ENCODE measurements around the gene LYAR. TPM values are rescaled to one million over a fixed set of nuclear protein-coding genes. Genes with fewer than 3 reads are reported as not detected.

Gene LYAR
- total RNA-seq, 4 donors from 2014 or later, result 9.9 to 26.6 (median 23.1) TPM

DNA sequence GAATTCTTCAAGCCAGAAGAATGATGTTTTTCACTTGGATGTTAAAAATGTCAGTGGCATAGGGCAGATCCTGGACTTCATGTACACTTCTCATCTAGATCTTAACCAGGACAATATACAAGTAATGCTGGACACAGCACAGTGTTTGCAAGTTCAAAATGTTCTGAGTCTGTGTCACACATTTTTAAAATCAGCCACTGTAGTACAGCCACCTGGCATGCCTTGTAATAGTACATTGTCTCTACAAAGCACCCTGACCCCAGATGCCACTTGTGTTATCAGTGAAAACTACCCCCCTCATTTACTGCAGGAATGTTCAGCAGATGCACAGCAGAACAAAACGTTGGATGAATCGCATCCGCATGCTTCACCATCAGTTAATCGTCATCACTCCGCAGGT, 12.0 kb upstream of the LYAR start:
- peaks cover 0 to 36% of the 10 kb centered on the region in 2 donors for H3K36me3 ChIP-seq
- ATAC-seq (no peak), DNase-seq (no peak)

DNA sequence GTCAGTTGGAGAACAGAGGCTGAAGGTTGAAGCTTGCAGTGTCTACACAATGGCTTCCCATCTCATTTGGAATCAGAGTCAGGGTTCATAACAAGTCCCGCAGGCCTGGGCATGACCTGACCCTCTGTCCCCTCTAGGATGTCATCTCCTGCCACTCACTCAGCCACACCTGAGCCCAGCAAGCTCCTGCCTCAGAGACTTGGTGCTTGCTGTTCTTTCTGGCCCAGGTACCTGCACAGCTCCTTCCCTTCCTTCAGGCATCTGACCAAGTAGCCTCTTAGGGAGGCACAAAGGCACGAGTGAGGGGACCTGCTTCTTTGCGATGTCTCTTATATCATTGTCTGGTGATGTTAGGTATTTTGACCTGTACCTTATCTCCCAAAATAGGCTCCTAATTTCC, 9.1 kb upstream of the LYAR start:
- DNase-seq (no peak), ATAC-seq (no peak)
- Histone ChIP-seq H3K27me3 (no peaks in the 10 kb centered on the region), H3K36me3 (peaks cover 0 to 35% of the 10 kb centered on the region in 2 donors), H3K9me3 (no peaks in the 10 kb centered on the region), H3K4me1 (peaks cover 5 to 8% of the 10 kb centered on the region in 2 donors), H3K4me3 (no peak overlapping the region), H3K27ac (no peak overlapping the region)
- intact Hi-C loops (cut with DNase I; ENCODE audit: low total_unique reads) (no loop called here), in situ Hi-C loops (cut with MboI; ENCODE audit: low sequenced_read_pairs in 4 of 4) (loop anchor here in 1 of 4 donors (25.0 kb wide), 1 partner anchor 238 kb away; the partner anchor contains the start of gene STX18)
- TF ChIP-seq, protein P1, sequence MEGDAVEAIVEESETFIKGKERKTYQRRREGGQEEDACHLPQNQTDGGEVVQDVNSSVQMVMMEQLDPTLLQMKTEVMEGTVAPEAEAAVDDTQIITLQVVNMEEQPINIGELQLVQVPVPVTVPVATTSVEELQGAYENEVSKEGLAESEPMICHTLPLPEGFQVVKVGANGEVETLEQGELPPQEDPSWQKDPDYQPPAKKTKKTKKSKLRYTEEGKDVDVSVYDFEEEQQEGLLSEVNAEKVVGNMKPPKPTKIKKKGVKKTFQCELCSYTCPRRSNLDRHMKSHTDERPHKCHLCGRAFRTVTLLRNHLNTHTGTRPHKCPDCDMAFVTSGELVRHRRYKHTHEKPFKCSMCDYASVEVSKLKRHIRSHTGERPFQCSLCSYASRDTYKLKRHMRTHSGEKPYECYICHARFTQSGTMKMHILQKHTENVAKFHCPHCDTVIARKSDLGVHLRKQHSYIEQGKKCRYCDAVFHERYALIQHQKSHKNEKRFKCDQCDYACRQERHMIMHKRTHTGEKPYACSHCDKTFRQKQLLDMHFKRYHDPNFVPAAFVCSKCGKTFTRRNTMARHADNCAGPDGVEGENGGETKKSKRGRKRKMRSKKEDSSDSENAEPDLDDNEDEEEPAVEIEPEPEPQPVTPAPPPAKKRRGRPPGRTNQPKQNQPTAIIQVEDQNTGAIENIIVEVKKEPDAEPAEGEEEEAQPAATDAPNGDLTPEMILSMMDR (IDR thresholded peaks at IDR 0.05 in 4 of 5, conservative IDR thresholded peaks at IDR 0.05 in 1 of 5), result no peak
- no peak for TF ChIP-seq POLR2A (IDR thresholded peaks at IDR 0.05)

More for the DNA sequence above, 12.0 kb upstream of the LYAR start:
- in situ Hi-C loops (cut with MboI; ENCODE audit: low sequenced_read_pairs in 4 of 4), result no loop called here
- TF ChIP-seq, protein P1 (IDR thresholded peaks at IDR 0.05 in 4 of 5, conservative IDR thresholded peaks at IDR 0.05 in 1 of 5), result no peak
- no peak for TF ChIP-seq POLR2A (IDR thresholded peaks at IDR 0.05)
- H3K4me1 ChIP-seq, result no peaks in the 10 kb centered on the region
- intact Hi-C loops (cut with DNase I; ENCODE audit: low total_unique reads), result no loop called here
- no peaks in the 10 kb centered on the region for H3K27me3 ChIP-seq
- H3K27ac ChIP-seq, result peak overlapping the region in 1 of 4 donors; percentile 15
- no peak overlapping the region for H3K4me3 ChIP-seq
- no peaks in the 10 kb centered on the region for H3K9me3 ChIP-seq

DNA sequence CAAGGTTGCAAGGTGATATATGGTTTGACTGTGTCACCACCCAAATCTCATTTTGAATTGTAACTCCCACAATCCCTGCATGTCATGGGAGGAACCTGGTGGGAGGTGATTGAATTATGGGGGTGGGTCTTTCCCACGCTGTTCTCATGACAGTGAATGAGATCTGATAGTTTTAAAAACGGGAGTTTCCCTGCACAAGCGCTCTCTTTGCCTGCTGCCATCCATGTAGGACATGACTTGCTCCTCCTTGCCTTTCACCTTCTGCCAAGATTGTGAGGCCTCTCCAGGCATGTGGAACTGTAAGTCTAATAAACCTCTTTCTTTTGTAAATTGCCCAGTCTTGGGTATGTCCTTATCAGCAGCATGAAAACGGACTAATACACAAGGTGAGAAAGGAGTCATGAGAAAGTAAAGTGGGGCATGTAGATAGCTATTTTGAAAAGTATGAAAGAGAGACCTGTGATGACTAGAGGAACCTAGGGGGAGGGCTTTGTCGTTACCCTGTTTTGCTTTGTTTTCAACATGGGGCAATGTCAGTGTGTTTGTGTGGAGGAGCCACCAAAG, 6.4 kb upstream of the LYAR start:
- H3K4me1 ChIP-seq, result peaks cover 29 to 34% of the 10 kb centered on the region in 2 donors
- H3K4me3 ChIP-seq, result no peak overlapping the region
- no peak for TF ChIP-seq POLR2A (IDR thresholded peaks at IDR 0.05)
- TF ChIP-seq, protein P1 (IDR thresholded peaks at IDR 0.05 in 4 of 5, conservative IDR thresholded peaks at IDR 0.05 in 1 of 5), result no peak
- DNase-seq (no peak), ATAC-seq (no peak)
- intact Hi-C loops (cut with DNase I; ENCODE audit: low total_unique reads), result no loop called here
- no peak overlapping the region for H3K27ac ChIP-seq
- in situ Hi-C loops (cut with MboI; ENCODE audit: low sequenced_read_pairs in 4 of 4), result loop anchor here in 1 of 4 donors (25.0 kb wide), 1 partner anchor 241 kb away; the partner anchor contains the start of gene STX18
- peaks cover 0 to 16% of the 10 kb centered on the region in 2 donors for H3K36me3 ChIP-seq
- no peaks in the 10 kb centered on the region for H3K27me3 ChIP-seq
- H3K9me3 ChIP-seq, result no peaks in the 10 kb centered on the region

DNA sequence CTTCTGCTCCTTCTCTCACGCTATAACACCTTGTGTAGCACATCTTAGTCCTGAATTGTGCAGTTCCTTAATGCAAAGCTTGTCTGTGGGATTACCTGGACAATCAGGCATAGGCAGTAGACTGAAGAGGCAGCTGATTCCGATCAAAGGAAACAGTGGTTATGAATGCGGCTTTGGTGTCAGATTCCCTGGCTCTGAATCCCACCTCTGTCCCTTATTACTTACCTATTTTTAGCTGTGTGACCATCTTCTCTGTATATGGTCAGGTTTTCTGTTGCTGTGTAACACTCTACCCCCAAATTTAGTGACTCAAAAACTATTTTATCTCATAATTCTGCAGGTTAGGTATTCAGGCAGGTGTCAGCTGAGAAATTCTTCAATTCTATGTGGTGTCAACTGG, 3.3 kb upstream of the LYAR start:
- Histone ChIP-seq H3K27ac (peak overlapping the region; percentile 53 to 88 (median 78)), H3K36me3 (no peaks in the 10 kb centered on the region), H3K4me1 (peaks cover 45 to 53% of the 10 kb centered on the region in 2 donors), H3K4me3 (no peak overlapping the region), H3K27me3 (no peaks in the 10 kb centered on the region), H3K9me3 (no peaks in the 10 kb centered on the region)
- intact Hi-C loops (cut with DNase I; ENCODE audit: low total_unique reads), result no loop called here
- in situ Hi-C loops (cut with MboI; ENCODE audit: low sequenced_read_pairs in 4 of 4), result loop anchor here in 1 of 4 donors (25.0 kb wide), 1 partner anchor 244 kb away; the partner anchor contains the start of gene STX18
- DNase-seq (peak in 1 of 2 donors; percentile 37), ATAC-seq (peak; percentile 41 to 66)
- no peak for TF ChIP-seq POLR2A (IDR thresholded peaks at IDR 0.05)
- TF ChIP-seq, protein P1 (IDR thresholded peaks at IDR 0.05 in 4 of 5, conservative IDR thresholded peaks at IDR 0.05 in 1 of 5), result no peak

Data from gastrocnemius medialis (tissue), 4 donors.